AG04450 (cell line): ENCODE measurements around the gene FCHSD2. TPM values are rescaled to one million over a fixed set of nuclear protein-coding genes. Genes with fewer than 3 reads are reported as not detected.

Source experiments
- CTCF ChIA-PET: fragments of 300-600, 350-600 bp; formaldehyde crosslinking; extraction: SDS; loops from one replicate; lab custom pipeline; 2022; ENCODE audit warnings: antibody characterized with exemption, inconsistent platforms; lab: Charles Lee
- POLR2A ChIA-PET: fragments of 350-600 bp; formaldehyde crosslinking; extraction: SDS; loops from one replicate; lab custom pipeline; 2021; ENCODE audit warnings: antibody characterized with exemption, inconsistent platforms; lab: Yijun Ruan, JAX
- DNase-seq: peaks from one replicate; pipeline ENCODE4 v3.0.0-alpha.2; 2011; ENCODE audit warnings: low read depth, low spot score
- H3K27ac ChIP-seq: one replicate; pipeline ENCODE4 v1.5.1; 2012; ENCODE audit warnings: low read depth, low read length, control low read depth
- H3K27me3 ChIP-seq: one replicate; pipeline ENCODE4 v1.6.0; 2012; ENCODE audit warnings: low read length; ENCODE audit not compliant: control insufficient read depth, insufficient read depth
- H3K4me3 ChIP-seq: 2 replicates; pipeline ENCODE4 v1.5.1; 2011; ENCODE audit warnings: mild to moderate bottlenecking, low read depth, low read length, control low read depth
- H3K9me3 ChIP-seq: 2 replicates; pipeline ENCODE4 v1.5.1; 2012; ENCODE audit warnings: low read length; ENCODE audit not compliant: control insufficient read depth, insufficient read depth
- CTCF ChIP-seq: IDR thresholded peaks from 2 replicates; pipeline ENCODE4 v1.5.1; 2011; ENCODE audit warnings: low read depth, low read length, control low read depth, inconsistent platforms
- polyA plus RNA-seq: library from polyadenylated mRNA; depleted of rRNA; stranded (reverse); fragments of >200 nt; gene quantifications from 2 replicates; pipeline ENCODE4 v1.2.3, GENCODE V29; 2011

Gene FCHSD2
- polyA plus RNA-seq, 1 experiment, result 24.7 TPM

GRCh38 chr11:73059915-73060314 lies 82.2 kb downstream of the FCHSD2 start:
- CTCF ChIA-PET, result no interaction called here
- TF ChIP-seq CTCF, result no peak
- DNase-seq, result no peak
- POLR2A ChIA-PET, result no interaction called here
- no peaks in the 10 kb centered on the region for H3K9me3 ChIP-seq
- H3K27me3 ChIP-seq, result no peaks in the 10 kb centered on the region
- no peak overlapping the region for H3K4me3 ChIP-seq
- no peak overlapping the region for H3K27ac ChIP-seq

- CTCF ChIA-PET, result interaction anchor here (0.6 kb wide), 1 partner anchor 38 kb away, joined by 3 read pairs; no protein-coding TSS in a partner anchor
Observed at GRCh38 chr11:73058989-73059674, 83.0 kb downstream of the FCHSD2 start.

GRCh38 chr11:73055655-73056354 lies 86.3 kb downstream of the FCHSD2 start:
- no peak overlapping the region for H3K27ac ChIP-seq
- H3K27me3 ChIP-seq, result no peaks in the 10 kb centered on the region
- H3K9me3 ChIP-seq, result no peaks in the 10 kb centered on the region
- no peak overlapping the region for H3K4me3 ChIP-seq
- no peak for DNase-seq
- TF ChIP-seq CTCF, result no peak
- ChIA-PET POLR2A (interaction anchor here (0.7 kb wide), 1 partner anchor 157 kb away, joined by 3 read pairs; no protein-coding TSS in a partner anchor), CTCF (no interaction called here)

More at GRCh38 chr11:73058989-73059674, 83.0 kb downstream of the FCHSD2 start:
- H3K27me3 ChIP-seq, result no peaks in the 10 kb centered on the region
- H3K27ac ChIP-seq, result no peak overlapping the region
- POLR2A ChIA-PET, result interaction anchor here (0.6 kb wide), 1 partner anchor 13 kb away, joined by 6 read pairs; no protein-coding TSS in a partner anchor
- DNase-seq, result no peak
- H3K4me3 ChIP-seq, result no peak overlapping the region
- H3K9me3 ChIP-seq, result no peaks in the 10 kb centered on the region
- no peak for TF ChIP-seq CTCF

GRCh38 chr11:73055002-73055401 lies 87.1 kb downstream of the FCHSD2 start:
- POLR2A ChIA-PET, result interaction anchor here (0.7 kb wide), 1 partner anchor 158 kb away, joined by 3 read pairs; no protein-coding TSS in a partner anchor
- CTCF ChIA-PET, result no interaction called here

More at GRCh38 chr11:73055002-73055401, 87.1 kb downstream of the FCHSD2 start:
- Histone ChIP-seq H3K4me3 (no peak overlapping the region), H3K9me3 (no peaks in the 10 kb centered on the region), H3K27ac (no peak overlapping the region), H3K27me3 (no peaks in the 10 kb centered on the region)
- no peak for DNase-seq
- TF ChIP-seq CTCF, result no peak
